Gastrocnemius medialis (tissue), 4 donors: ENCODE measurements around the gene RICTOR. TPM values are rescaled to one million over a fixed set of nuclear protein-coding genes. Genes with fewer than 3 reads are reported as not detected.

Source experiments
- ATAC-seq, 2 donors: fragments of 150-250 bp; one replicate each; pipeline ENCODE4 v1.9.1; 2016
- DNase-seq, 2 donors: peaks; one replicate each; pipeline ENCODE4 v3.0.0-alpha.2; 2019
- H3K27ac ChIP-seq, 4 donors: fragments of 200-600 bp; sonication (generic); 1 replicate in 1 of 4; 2 replicates in 3 of 4; pipeline ENCODE4 v1.5.1; 2016 to 2018; ENCODE audit warnings: mild to moderate bottlenecking in 2 of 4, moderate library complexity in 1 of 4
- H3K27me3 ChIP-seq, 3 donors: fragments of 200-600 bp; sonication (generic) in 2 of 3; 1 replicate in 1 of 3; 2 replicates in 2 of 3; pipeline versions ENCODE4 v1.5.1 to v1.6.0; 2016 to 2019; ENCODE audit warnings: mild to moderate bottlenecking in 1 of 3, moderate library complexity in 1 of 3
- H3K36me3 ChIP-seq, 2 donors: fragments of 200-600 bp; sonication (generic) in 1 of 2; one replicate each; pipeline ENCODE4 v1.5.1; 2017 to 2018
- H3K4me1 ChIP-seq, 2 donors: fragments of 200-600 bp; sonication (generic) in 1 of 2; one replicate each; pipeline ENCODE4 v1.5.1; 2016 to 2017; ENCODE audit warnings: mild to moderate bottlenecking in 2 of 2
- H3K4me3 ChIP-seq, 4 donors: fragments of 200-600 bp; sonication (generic) in 3 of 4; 1 replicate in 1 of 4; 2 replicates in 3 of 4; pipeline ENCODE4 v1.5.1; 2016 to 2019; ENCODE audit warnings: mild to moderate bottlenecking in 2 of 4
- H3K9me3 ChIP-seq, 3 donors: fragments of 200-600 bp; sonication (generic) in 2 of 3; 1 replicate in 1 of 3; 2 replicates in 2 of 3; pipeline ENCODE4 v1.5.1; 2016 to 2019
- CTCF ChIP-seq, 5 experiments: fragments of 450-650 bp in 3 of 5; fragments of 200-600 bp in 2 of 5; sonication (generic) in 2 of 5; IDR thresholded peaks in 4 of 5; conservative IDR thresholded peaks in 1 of 5; 1 replicate in 4 of 5; 2 replicates in 1 of 5; pipeline ENCODE4 v1.5.1; 2016 to 2019; ENCODE audit warnings: antibody characterized with exemption in 5 of 5, mild to moderate bottlenecking in 3 of 5, moderate library complexity in 3 of 5
- POLR2A ChIP-seq, 2 donors: fragments of 450-650 bp; IDR thresholded peaks; one replicate each; pipeline ENCODE4 v1.6.1; 2017; ENCODE audit warnings: antibody characterized with exemption in 2 of 2, mild to moderate bottlenecking in 2 of 2, moderate library complexity in 2 of 2
- in situ Hi-C, 4 donors: fragments of 200-750 bp; cut with MboI; loops; one replicate each; pipeline versions ENCODE4 v1.15.0 to v1.8.0; 2017; ENCODE audit warnings: low sequenced_read_pairs in 4 of 4
- intact Hi-C: fragments of 100-400 bp; cut with DNase I; formaldehyde crosslinking; loops from one replicate; pipeline ENCODE4 v1.15.1; 2023; ENCODE audit warnings: low total_unique reads
- total RNA-seq, 4 donors: library from RNA; depleted of rRNA; stranded (reverse); fragments of >200 nt; gene quantifications; one replicate each; pipeline versions ENCODE4 v1.1.0 to v1.2.3, GENCODE V29; 2016

The RICTOR gene
- total RNA-seq, 4 donors from 2014 or later, result 28.9 to 56.9 (median 37.0) TPM

GRCh38 chr5:39119404-39120051 is 45.3 kb upstream of the RICTOR start:
- TF ChIP-seq CTCF (IDR thresholded peaks at IDR 0.05 in 4 of 5, conservative IDR thresholded peaks at IDR 0.05 in 1 of 5) (no peak), POLR2A (IDR thresholded peaks at IDR 0.05) (no peak)
- no peak for ATAC-seq

GRCh38 chr5:39118638-39119037 is 44.4 kb upstream of the RICTOR start:
- in situ Hi-C loops (no loop called here), intact Hi-C loops (no loop called here)
- Histone ChIP-seq H3K4me3 (no peak overlapping the region), H3K4me1 (peaks cover 0 to 2% of the 10 kb centered on the region in 2 donors), H3K27me3 (no peaks in the 10 kb centered on the region), H3K36me3 (no peaks in the 10 kb centered on the region), H3K9me3 (no peaks in the 10 kb centered on the region), H3K27ac (no peak overlapping the region)
- TF ChIP-seq POLR2A (IDR thresholded peaks at IDR 0.05) (no peak), CTCF (IDR thresholded peaks at IDR 0.05 in 4 of 5, conservative IDR thresholded peaks at IDR 0.05 in 1 of 5) (no peak)
- DNase-seq, result no peak
- ATAC-seq, result no peak

More at GRCh38 chr5:39119404-39120051, 45.3 kb upstream of the RICTOR start:
- no peak for DNase-seq
- no peaks in the 10 kb centered on the region for H3K27me3 ChIP-seq
- intact Hi-C loops, result no loop called here
- H3K9me3 ChIP-seq, result no peaks in the 10 kb centered on the region
- in situ Hi-C loops, result no loop called here
- no peak overlapping the region for H3K27ac ChIP-seq
- no peaks in the 10 kb centered on the region for H3K36me3 ChIP-seq
- H3K4me1 ChIP-seq, result peaks cover 0 to 2% of the 10 kb centered on the region in 2 donors
- peak overlapping the region in 1 of 4 donors; percentile 4 for H3K4me3 ChIP-seq

- no peaks in the 10 kb centered on the region for H3K9me3 ChIP-seq
- TF ChIP-seq POLR2A (IDR thresholded peaks at IDR 0.05), result no peak
- no peak for TF ChIP-seq CTCF (IDR thresholded peaks at IDR 0.05 in 4 of 5, conservative IDR thresholded peaks at IDR 0.05 in 1 of 5)
- H3K27ac ChIP-seq, result no peak overlapping the region
- H3K36me3 ChIP-seq, result no peaks in the 10 kb centered on the region
- no peak for ATAC-seq
- no peaks in the 10 kb centered on the region for H3K27me3 ChIP-seq
- DNase-seq, result no peak
- in situ Hi-C loops (no loop called here), intact Hi-C loops (no loop called here)
- H3K4me1 ChIP-seq, result peaks cover 0 to 2% of the 10 kb centered on the region in 2 donors
- no peak overlapping the region for H3K4me3 ChIP-seq
These were observed 43.2 kb upstream of the RICTOR start for GRCh38 chr5:39117401-39117800.

- H3K4me1 ChIP-seq, result peaks cover 0 to 2% of the 10 kb centered on the region in 2 donors
- in situ Hi-C loops (no loop called here), intact Hi-C loops (no loop called here)
- H3K27ac ChIP-seq, result no peak overlapping the region
- no peak for TF ChIP-seq CTCF (IDR thresholded peaks at IDR 0.05 in 4 of 5, conservative IDR thresholded peaks at IDR 0.05 in 1 of 5)
- no peak for TF ChIP-seq POLR2A (IDR thresholded peaks at IDR 0.05)
- H3K4me3 ChIP-seq, result no peak overlapping the region
- no peak for DNase-seq
- ATAC-seq, result no peak
- no peaks in the 10 kb centered on the region for H3K36me3 ChIP-seq
- H3K9me3 ChIP-seq, result no peaks in the 10 kb centered on the region
- no peaks in the 10 kb centered on the region for H3K27me3 ChIP-seq
These were observed 42.4 kb upstream of the RICTOR start for GRCh38 chr5:39116344-39117170.
